Ascending aorta (tissue), 2 donors: Measurements from ENCODE around the gene NR3C1. TPM values are rescaled to one million over a fixed set of nuclear protein-coding genes. Genes with fewer than 3 reads are reported as not detected.

Source experiments
- DNase-seq, 2 donors: peaks; one replicate each; pipeline ENCODE4 v3.0.0-alpha.2; 2019; ENCODE audit warnings: low spot score in 2 of 2
- H3K27ac ChIP-seq, 2 donors: fragments of 200-600 bp; sonication (generic); one replicate each; pipeline ENCODE4 v1.5.1; 2016 to 2017; ENCODE audit warnings: mild to moderate bottlenecking in 1 of 2
- H3K27me3 ChIP-seq: fragments of 200-600 bp; sonication (generic); one replicate; pipeline ENCODE4 v1.5.1; 2017
- H3K36me3 ChIP-seq, 2 donors: fragments of 200-600 bp; sonication (generic); one replicate each; pipeline ENCODE4 v1.5.1; 2016
- H3K4me1 ChIP-seq, 2 donors: fragments of 200-600 bp; sonication (generic); one replicate each; pipeline ENCODE4 v1.5.1; 2016 to 2017; ENCODE audit warnings: mild to moderate bottlenecking in 1 of 2
- H3K4me3 ChIP-seq, 2 donors: fragments of 200-600 bp; sonication (generic); one replicate each; pipeline ENCODE4 v1.5.1; 2016 to 2017; ENCODE audit warnings: mild to moderate bottlenecking in 1 of 2
- H3K9me3 ChIP-seq, 2 donors: fragments of 200-600 bp; sonication (generic); one replicate each; pipeline ENCODE4 v1.5.1; 2016
- CTCF ChIP-seq, 3 experiments: fragments of 200-600 bp in 2 of 3; fragments of 450-650 bp in 1 of 3; sonication (generic) in 2 of 3; IDR thresholded peaks; one replicate each; pipeline ENCODE4 v1.5.1; 2016 to 2019; ENCODE audit warnings: antibody characterized with exemption in 3 of 3, mild to moderate bottlenecking in 1 of 3, moderate library complexity in 1 of 3
- intact Hi-C: fragments of 100-400 bp; cut with DNase I; formaldehyde crosslinking; loops from one replicate; pipeline ENCODE4 v1.15.1; 2023
- total RNA-seq: library from RNA; depleted of rRNA; stranded (reverse); fragments of >200 nt; gene quantifications from one replicate; pipeline ENCODE4 v1.1.0, GENCODE V29; 2016

Gene NR3C1
- total RNA-seq, 1 donor from 2014 or later: 18.4 TPM

GRCh38 chr5:143235423-143235822 lies 168.1 kb downstream of the NR3C1 start:
- no peaks in the 10 kb centered on the region for H3K9me3 ChIP-seq
- H3K36me3 ChIP-seq: no peaks in the 10 kb centered on the region
- H3K27me3 ChIP-seq: no peaks in the 10 kb centered on the region
- DNase-seq: no peak
- peaks cover 0 to 3% of the 10 kb centered on the region in 2 donors for H3K4me1 ChIP-seq
- intact Hi-C loops: no loop called here
- H3K4me3 ChIP-seq: no peak overlapping the region
- TF ChIP-seq CTCF (IDR thresholded peaks at IDR 0.05): no peak
- H3K27ac ChIP-seq: peak overlapping the region; percentile 39 to 52

- peak overlapping the region in 1 of 2 donors; percentile 67 for H3K27ac ChIP-seq
- H3K4me1 ChIP-seq: peaks cover 0 to 3% of the 10 kb centered on the region in 2 donors
- no peak overlapping the region for H3K4me3 ChIP-seq
- TF ChIP-seq CTCF (IDR thresholded peaks at IDR 0.05): no peak
- no peaks in the 10 kb centered on the region for H3K36me3 ChIP-seq
- intact Hi-C loops: no loop called here
- no peaks in the 10 kb centered on the region for H3K9me3 ChIP-seq
- no peaks in the 10 kb centered on the region for H3K27me3 ChIP-seq
- DNase-seq: no peak
Measured at GRCh38 chr5:143234162-143234842, 169.2 kb downstream of the NR3C1 start.

DNA sequence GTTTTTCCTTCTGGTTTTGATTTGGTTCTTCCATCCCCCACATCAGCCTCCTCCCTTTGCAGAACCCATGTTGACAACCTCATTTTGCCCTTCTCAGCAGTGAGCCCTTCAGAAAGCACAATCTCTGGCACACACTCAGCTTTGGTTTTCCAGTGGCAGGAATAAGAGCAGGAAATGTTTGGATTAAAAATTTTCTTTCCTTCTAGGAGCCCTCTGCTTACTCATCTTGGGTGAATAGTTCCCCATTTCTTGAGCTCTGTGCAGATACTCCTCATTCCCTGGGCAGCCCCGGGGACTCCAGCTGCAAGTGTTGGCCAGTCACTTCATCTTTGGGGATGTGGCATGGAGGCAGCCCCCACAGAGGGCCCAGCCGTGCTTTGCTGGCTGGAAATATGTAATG lies 170.5 kb downstream of the NR3C1 start:
- no peak overlapping the region for H3K27ac ChIP-seq
- TF ChIP-seq CTCF (IDR thresholded peaks at IDR 0.05): no peak
- DNase-seq: no peak

DNA sequence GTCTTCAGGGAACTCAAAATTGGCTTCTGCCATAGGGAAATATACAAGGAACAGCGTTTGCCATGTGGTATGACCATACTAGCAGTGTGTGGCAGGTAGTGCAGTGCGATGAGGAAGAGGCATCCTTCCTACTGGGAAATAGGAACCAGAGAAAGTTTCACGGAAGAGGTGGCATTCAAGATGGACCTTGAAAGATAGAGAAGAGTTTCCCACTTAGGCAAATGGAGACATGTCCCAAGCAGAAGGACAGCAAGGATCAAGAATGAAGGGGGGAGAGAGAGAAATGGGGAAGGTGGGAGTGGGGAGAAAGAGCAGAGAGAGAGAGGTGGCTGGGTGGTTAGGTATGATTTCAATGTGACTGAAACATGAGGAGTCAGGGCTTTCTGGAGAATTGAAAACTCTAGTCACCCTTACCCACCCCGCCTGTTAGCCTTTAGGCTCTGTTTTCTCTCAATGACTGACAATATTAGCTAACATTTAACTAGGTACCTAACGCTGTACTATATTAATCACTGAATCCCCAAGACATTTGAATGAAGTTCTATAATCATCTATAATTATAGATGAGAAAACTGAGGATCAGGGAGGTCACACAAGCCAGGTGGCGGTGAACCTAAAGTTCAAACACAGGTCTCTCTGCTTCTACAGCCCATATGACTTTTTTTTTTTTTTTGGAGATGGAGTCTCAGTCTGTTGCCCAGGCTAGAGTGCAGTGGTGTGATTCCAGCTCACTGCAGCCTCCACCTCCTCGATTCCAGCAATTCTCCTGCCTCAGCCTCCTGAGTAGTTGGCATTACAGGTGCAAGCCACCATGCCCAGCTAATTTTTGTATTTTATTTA lies 171.3 kb downstream of the NR3C1 start:
- DNase-seq: no peak
- intact Hi-C loops: no loop called here
- H3K4me3 ChIP-seq: no peak overlapping the region
- TF ChIP-seq CTCF (IDR thresholded peaks at IDR 0.05): no peak
- H3K4me1 ChIP-seq: peaks cover 0 to 3% of the 10 kb centered on the region in 2 donors
- no peaks in the 10 kb centered on the region for H3K9me3 ChIP-seq
- no peak overlapping the region for H3K27ac ChIP-seq
- no peaks in the 10 kb centered on the region for H3K36me3 ChIP-seq
- no peaks in the 10 kb centered on the region for H3K27me3 ChIP-seq

More for the DNA sequence above, 170.5 kb downstream of the NR3C1 start:
- Histone ChIP-seq H3K27me3 (no peaks in the 10 kb centered on the region), H3K9me3 (no peaks in the 10 kb centered on the region), H3K4me3 (no peak overlapping the region), H3K4me1 (peaks cover 0 to 3% of the 10 kb centered on the region in 2 donors), H3K36me3 (no peaks in the 10 kb centered on the region)
- intact Hi-C loops: no loop called here

- no peaks in the 10 kb centered on the region for H3K36me3 ChIP-seq
- H3K27ac ChIP-seq: no peak overlapping the region
- no peaks in the 10 kb centered on the region for H3K27me3 ChIP-seq
- DNase-seq: peak in 1 of 2 donors; percentile 27
- H3K4me3 ChIP-seq: no peak overlapping the region
- no peaks in the 10 kb centered on the region for H3K9me3 ChIP-seq
- no peak for TF ChIP-seq CTCF (IDR thresholded peaks at IDR 0.05)
- peaks cover 0 to 3% of the 10 kb centered on the region in 2 donors for H3K4me1 ChIP-seq
- intact Hi-C loops: no loop called here
Measured at GRCh38 chr5:143231416-143231815, 172.1 kb downstream of the NR3C1 start.
